K562 (cell line): ENCODE measurements around the gene ZNF442. TPM values are rescaled to one million over a fixed set of nuclear protein-coding genes. Genes with fewer than 3 reads are reported as not detected.

Experiments used
- CHD2 ChIP-seq: IDR thresholded peaks from 2 replicates; pipeline ENCODE4 v1.6.1; 2011; ENCODE audit warnings: low read depth, low read length
- EGR1 ChIP-seq: fragments of 450-650 bp; conservative IDR thresholded peaks from 2 replicates; pipeline ENCODE4 v1.6.1; 2017; ENCODE audit warnings: mild to moderate bottlenecking
- ELF4 ChIP-seq: fragments of 450-650 bp; formaldehyde crosslinking; IDR thresholded peaks from 2 replicates; pipeline ENCODE4 v1.4.0; 2022; ENCODE audit warnings: missing genetic modification characterization
- NFYB ChIP-seq: IDR thresholded peaks from 2 replicates; pipeline ENCODE4 v1.6.1; 2011; ENCODE audit warnings: mild to moderate bottlenecking, moderate library complexity; ENCODE audit not compliant: insufficient read length; ENCODE audit errors: extremely low read depth
- NUFIP1 ChIP-seq: fragments of 450-650 bp; IDR thresholded peaks from 2 replicates; pipeline ENCODE4 v1.6.1; 2018; ENCODE audit not compliant: partially characterized antibody
- POLR2AphosphoS5 ChIP-seq: IDR thresholded peaks from 2 replicates; pipeline ENCODE4 v1.6.1; 2011; ENCODE audit warnings: mild to moderate bottlenecking, low read depth, low read length, moderate library complexity; ENCODE audit not compliant: control insufficient read depth, insufficient read depth
- PTTG1 ChIP-seq: fragments of 450-650 bp; IDR thresholded peaks from 2 replicates; pipeline ENCODE4 v1.6.1; 2016; ENCODE audit warnings: low read depth, mild to moderate bottlenecking, missing genetic modification characterization, missing compliant biosample characterization
- RB1 ChIP-seq: fragments of 450-650 bp; IDR thresholded peaks from 2 replicates; pipeline ENCODE4 v1.6.1; 2017; ENCODE audit warnings: low read depth, mild to moderate bottlenecking
- ZNF217 ChIP-seq: sonication (generic); formaldehyde crosslinking; IDR thresholded peaks from 2 replicates; pipeline ENCODE4 v1.8.0; 2022; ENCODE audit warnings: mild to moderate bottlenecking, missing genetic modification reagents
- ZNF766 ChIP-seq: fragments of 200-800 bp; sonication (Bioruptor generic); conservative IDR thresholded peaks from 2 replicates; pipeline ENCODE4 v1.6.1; 2016; ENCODE audit warnings: missing genetic modification characterization, missing compliant biosample characterization
- polyA plus RNA-seq, 8 experiments: library from polyadenylated mRNA; depleted of rRNA in 4 of 8; stranded (reverse) in 5 of 8; unstranded in 3 of 8; fragments of >200 nt; fragmentation: Nextera tagmentation in 2 of 8; fragmentation: Illumina TruSeq in 1 of 8; extraction: Ambion mirVana in 2 of 8; extraction: Trizol in 1 of 8; gene quantifications; 2 replicates each; pipeline versions ENCODE4 v1.2.1 to v1.2.3, GENCODE V29; 2011 to 2014; ENCODE audit warnings: inconsistent platforms in 1 of 8, missing spikeins in 1 of 8
- total RNA-seq, 7 experiments: library from RNA; depleted of rRNA in 6 of 7; stranded (reverse); fragments of >200 nt in 6 of 7; fragmentation: Illumina TruSeq in 2 of 7; extraction: Trizol in 2 of 7; gene quantifications; 2 replicates each; pipeline versions ENCODE4 v1.2.1 to v1.2.3, GENCODE V29; 2011 to 2021; ENCODE audit warnings: low replicate concordance in 1 of 7
- TF ChIP-seq, protein P1 (sequence below): fragments of 450-650 bp; IDR thresholded peaks from 2 replicates; pipeline ENCODE4 v1.6.1; 2017; ENCODE audit warnings: antibody characterized with exemption, mild to moderate bottlenecking
- TF ChIP-seq, protein P2 (sequence below), 2 experiments: fragments of 450-650 bp in 1 of 2; sonication (generic) in 1 of 2; formaldehyde crosslinking in 1 of 2; IDR thresholded peaks in 1 of 2; conservative IDR thresholded peaks in 1 of 2; 2 replicates each; pipeline versions ENCODE4 v1.6.1 to v1.8.1; 2016 to 2023; ENCODE audit warnings: mild to moderate bottlenecking in 2 of 2, moderate library complexity in 2 of 2, inconsistent platforms in 1 of 2, missing genetic modification reagents in 1 of 2
- TF ChIP-seq, protein P3 (sequence below), 2 experiments: IDR thresholded peaks in 1 of 2; conservative IDR thresholded peaks in 1 of 2; 2 replicates each; pipeline ENCODE4 v1.6.1; 2016; ENCODE audit warnings: low read depth in 2 of 2, mild to moderate bottlenecking in 1 of 2, missing compliant biosample characterization in 1 of 2, missing genetic modification characterization in 1 of 2, moderate library complexity in 1 of 2
- TF ChIP-seq, protein P4 (sequence below): fragments of 450-650 bp; IDR thresholded peaks from 2 replicates; pipeline ENCODE4 v1.6.1; 2014; ENCODE audit warnings: low read depth, mild to moderate bottlenecking, moderate library complexity, borderline replicate concordance

Gene ZNF442
- total and polyA plus RNA-seq, 9 of the 15 experiments (the other 6 are each of a cell fraction or from before 2014, with no cell fraction given): 1.7 to 7.0 (median 4.1) TPM

DNA sequence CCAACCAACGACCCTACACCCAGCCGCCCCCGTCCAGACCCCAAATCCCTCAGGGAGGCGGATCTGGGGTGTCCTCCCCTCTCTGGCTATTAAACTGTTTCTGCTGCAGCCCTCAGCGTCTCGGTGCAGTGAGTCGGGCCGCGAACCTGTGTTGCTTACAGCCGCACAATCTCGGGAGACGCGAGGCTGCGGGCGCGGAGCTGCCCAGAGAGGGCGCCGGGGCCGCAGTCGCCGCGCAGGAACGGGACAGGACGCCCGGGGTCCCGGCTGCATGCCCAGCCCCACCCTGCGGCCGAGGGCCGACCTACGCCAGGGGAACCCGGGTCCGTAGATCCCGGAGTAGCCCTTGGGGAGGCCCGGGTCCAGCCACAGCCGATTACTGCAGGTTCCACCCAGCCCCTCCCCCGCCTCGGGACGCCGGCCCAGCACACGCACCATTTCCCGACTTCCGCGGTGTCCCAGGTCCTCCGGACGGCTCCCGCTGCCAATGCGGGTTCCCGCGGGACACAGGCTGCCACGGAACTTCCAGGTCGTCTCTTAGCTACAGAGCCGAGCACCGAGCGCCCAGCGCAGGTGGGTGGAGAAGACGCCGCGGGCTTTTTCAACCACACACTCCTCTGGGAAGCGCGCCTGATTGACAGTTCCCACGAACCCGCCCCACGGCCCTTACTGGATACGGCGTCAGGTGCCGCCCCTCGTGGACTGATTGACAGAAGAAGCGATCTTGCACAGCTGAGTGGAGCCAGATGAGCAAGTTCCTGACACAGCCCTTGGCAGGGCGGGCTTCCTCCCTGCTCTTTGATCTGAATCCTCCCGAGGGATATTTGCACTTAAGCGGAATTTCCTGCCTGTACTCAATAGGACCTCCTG lies 35.4 kb upstream of the ZNF442 start, which contains the start of gene ZNF799 (continued):
- TF ChIP-seq, protein P1, sequence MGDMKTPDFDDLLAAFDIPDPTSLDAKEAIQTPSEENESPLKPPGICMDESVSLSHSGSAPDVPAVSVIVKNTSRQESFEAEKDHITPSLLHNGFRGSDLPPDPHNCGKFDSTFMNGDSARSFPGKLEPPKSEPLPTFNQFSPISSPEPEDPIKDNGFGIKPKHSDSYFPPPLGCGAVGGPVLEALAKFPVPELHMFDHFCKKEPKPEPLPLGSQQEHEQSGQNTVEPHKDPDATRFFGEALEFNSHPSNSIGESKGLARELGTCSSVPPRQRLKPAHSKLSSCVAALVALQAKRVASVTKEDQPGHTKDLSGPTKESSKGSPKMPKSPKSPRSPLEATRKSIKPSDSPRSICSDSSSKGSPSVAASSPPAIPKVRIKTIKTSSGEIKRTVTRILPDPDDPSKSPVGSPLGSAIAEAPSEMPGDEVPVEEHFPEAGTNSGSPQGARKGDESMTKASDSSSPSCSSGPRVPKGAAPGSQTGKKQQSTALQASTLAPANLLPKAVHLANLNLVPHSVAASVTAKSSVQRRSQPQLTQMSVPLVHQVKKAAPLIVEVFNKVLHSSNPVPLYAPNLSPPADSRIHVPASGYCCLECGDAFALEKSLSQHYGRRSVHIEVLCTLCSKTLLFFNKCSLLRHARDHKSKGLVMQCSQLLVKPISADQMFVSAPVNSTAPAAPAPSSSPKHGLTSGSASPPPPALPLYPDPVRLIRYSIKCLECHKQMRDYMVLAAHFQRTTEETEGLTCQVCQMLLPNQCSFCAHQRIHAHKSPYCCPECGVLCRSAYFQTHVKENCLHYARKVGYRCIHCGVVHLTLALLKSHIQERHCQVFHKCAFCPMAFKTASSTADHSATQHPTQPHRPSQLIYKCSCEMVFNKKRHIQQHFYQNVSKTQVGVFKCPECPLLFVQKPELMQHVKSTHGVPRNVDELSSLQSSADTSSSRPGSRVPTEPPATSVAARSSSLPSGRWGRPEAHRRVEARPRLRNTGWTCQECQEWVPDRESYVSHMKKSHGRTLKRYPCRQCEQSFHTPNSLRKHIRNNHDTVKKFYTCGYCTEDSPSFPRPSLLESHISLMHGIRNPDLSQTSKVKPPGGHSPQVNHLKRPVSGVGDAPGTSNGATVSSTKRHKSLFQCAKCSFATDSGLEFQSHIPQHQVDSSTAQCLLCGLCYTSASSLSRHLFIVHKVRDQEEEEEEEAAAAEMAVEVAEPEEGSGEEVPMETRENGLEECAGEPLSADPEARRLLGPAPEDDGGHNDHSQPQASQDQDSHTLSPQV: no peak
- TF ChIP-seq, protein P2, sequence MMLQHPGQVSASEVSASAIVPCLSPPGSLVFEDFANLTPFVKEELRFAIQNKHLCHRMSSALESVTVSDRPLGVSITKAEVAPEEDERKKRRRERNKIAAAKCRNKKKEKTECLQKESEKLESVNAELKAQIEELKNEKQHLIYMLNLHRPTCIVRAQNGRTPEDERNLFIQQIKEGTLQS (IDR thresholded peaks at IDR 0.05): no peak
- TF ChIP-seq, protein P2 (CRISPR knock-in tag; conservative IDR thresholded peaks at IDR 0.05): 0 out of 2 replicates have a peak, but pooled peaks have one; percentile 36
- TF ChIP-seq RB1: no peak
- TF ChIP-seq CHD2: peak; percentile 63
- TF ChIP-seq NFYB: peak; percentile 86
- TF ChIP-seq, protein P3, sequence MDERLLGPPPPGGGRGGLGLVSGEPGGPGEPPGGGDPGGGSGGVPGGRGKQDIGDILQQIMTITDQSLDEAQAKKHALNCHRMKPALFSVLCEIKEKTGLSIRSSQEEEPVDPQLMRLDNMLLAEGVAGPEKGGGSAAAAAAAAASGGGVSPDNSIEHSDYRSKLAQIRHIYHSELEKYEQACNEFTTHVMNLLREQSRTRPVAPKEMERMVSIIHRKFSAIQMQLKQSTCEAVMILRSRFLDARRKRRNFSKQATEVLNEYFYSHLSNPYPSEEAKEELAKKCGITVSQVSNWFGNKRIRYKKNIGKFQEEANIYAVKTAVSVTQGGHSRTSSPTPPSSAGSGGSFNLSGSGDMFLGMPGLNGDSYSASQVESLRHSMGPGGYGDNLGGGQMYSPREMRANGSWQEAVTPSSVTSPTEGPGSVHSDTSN (CRISPR knock-in tag; IDR thresholded peaks at IDR 0.05; ENCODE audit: low read depth): peak; percentile 90
- TF ChIP-seq, protein P3 (tag; conservative IDR thresholded peaks at IDR 0.05; ENCODE audit: low read depth): peak; percentile 97
- no peak for TF ChIP-seq ZNF217 (CRISPR knock-in tag)
- no peak for TF ChIP-seq NUFIP1
- TF ChIP-seq, protein P4, sequence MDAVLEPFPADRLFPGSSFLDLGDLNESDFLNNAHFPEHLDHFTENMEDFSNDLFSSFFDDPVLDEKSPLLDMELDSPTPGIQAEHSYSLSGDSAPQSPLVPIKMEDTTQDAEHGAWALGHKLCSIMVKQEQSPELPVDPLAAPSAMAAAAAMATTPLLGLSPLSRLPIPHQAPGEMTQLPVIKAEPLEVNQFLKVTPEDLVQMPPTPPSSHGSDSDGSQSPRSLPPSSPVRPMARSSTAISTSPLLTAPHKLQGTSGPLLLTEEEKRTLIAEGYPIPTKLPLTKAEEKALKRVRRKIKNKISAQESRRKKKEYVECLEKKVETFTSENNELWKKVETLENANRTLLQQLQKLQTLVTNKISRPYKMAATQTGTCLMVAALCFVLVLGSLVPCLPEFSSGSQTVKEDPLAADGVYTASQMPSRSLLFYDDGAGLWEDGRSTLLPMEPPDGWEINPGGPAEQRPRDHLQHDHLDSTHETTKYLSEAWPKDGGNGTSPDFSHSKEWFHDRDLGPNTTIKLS: peak; percentile 51; the same call in 1 of the 2 replicates
- TF ChIP-seq ELF4 (CRISPR knock-in tag): no peak
- no peak for TF ChIP-seq PTTG1 (tag)
- TF ChIP-seq ZNF766 (CRISPR knock-in tag): 0 out of 2 replicates have a peak, but pooled peaks have one; percentile 53
- TF ChIP-seq POLR2AphosphoS5: no peak
- peak; percentile 66 for TF ChIP-seq EGR1
